HCEC 1CT (cell line): ENCODE results near the gene ASPHD1.
"Not testable (repeated sequence)": the region's sequence is repeated elsewhere in the genome, so short reads cannot be mapped to it uniquely, and the experiment has no call there.

Experiments used
- DNase-seq: peaks from one replicate; pipeline ENCODE4 v3.0.0-alpha.2; 2017

Gene ASPHD1

GRCh38 chr16:29908719-29909220, 8.5 kb downstream of the ASPHD1 start:
- no peak for DNase-seq

- peak; percentile 61 for DNase-seq
Observed at GRCh38 chr16:29909391-29909790, 9.1 kb downstream of the ASPHD1 start.

DNA sequence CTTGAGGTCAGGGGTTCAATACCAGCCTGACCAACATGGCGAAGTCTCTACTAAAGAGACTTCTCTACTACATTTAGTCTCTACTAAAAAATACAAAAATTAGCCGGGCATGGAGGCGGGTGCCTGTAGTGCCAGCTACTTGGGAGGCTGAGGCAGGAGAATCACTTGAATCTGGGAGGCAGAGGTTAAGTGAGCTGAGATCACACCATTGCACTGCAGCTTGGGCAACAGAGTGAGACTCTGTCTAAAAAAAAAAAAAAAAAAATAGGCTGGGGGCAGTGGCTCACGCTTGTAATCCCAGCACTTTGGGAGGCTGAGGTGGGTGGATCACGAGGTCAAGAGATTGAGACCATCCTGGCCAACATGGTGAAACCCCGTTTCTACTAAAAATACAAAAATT, 9.6 kb downstream of the ASPHD1 start:
- DNase-seq: not testable (repeated sequence)

DNA sequence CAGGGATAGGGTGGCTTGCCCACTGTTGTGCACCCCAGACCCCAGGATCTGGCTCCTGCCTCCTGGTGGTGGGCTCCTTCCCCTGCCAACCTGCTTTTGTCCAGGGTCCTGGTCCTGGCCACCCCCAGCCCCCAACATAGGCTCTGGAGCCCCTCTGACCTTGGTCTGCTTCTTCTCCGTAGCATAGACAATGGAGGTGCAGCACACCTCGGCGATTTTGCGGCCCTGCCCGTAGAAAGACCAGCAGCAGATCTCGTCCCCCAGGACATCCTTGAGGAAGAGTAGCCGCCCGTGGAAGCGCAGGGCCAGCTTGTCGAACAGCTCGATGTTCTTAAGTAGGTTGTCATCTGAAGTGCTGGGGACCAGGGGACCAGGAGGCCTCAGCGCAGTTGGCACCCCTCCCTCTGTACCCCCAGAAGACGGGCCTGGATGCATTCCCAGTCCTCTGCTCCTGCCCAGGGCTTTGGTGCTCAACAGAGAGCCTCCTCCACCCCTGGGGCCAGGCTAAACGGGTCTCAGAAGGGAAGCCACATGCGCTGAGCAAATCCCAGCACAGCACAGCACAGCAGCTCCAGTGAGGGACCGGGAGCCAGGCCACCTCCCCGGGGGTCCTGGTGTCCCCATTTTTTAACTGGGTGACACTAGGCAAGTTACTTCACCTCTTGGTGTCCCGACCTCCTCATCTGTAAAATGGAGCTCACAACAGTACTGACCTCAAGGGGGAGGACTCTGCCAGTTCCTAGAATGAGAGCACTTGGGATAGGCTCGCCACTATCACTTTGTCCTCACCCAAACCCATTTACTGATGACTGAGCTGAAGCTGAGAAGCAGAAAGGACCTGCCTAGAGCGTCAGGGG, 10.8 kb downstream of the ASPHD1 start:
- DNase-seq: no peak

DNA sequence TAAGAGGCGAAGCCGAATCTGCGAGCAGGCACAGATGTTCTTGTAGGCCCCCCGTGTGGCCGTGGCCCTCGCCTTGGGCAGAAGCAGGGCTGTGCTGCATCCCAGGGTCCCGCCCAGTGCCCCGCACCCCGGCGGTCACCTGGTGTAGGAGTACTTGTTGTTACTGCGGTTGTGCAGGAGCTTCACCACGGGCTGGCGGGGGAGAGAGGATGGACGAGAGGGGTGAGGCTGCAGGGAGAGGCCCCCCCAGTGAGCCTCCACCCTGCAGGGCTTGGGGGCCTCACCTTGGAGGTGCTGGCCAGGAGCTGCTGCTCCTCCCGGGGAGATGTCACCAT, 11.4 kb downstream of the ASPHD1 start:
- no peak for DNase-seq

- no peak for DNase-seq
Observed at GRCh38 chr16:29912087-29912486, 11.8 kb downstream of the ASPHD1 start.

DNA sequence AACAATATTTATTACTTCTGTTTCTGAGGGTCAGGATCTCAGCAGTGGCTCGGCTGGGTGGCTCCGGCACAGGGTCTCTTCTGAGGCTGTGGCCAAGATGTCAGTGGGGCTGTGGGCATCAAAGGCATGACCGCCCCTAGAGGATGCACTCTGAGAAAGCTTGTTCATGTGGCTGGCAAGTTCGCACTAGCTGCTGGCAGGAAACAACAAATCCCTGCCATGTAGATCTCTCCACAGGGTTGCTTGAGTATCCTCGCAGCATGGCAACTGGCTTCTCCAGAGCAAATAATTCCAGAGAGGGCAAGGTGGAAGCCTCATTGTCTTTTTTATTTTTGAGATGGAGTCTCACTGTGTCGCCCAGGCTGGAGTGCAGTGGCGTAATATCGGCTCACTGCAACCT, 13.2 kb downstream of the ASPHD1 start:
- DNase-seq: no peak

DNA sequence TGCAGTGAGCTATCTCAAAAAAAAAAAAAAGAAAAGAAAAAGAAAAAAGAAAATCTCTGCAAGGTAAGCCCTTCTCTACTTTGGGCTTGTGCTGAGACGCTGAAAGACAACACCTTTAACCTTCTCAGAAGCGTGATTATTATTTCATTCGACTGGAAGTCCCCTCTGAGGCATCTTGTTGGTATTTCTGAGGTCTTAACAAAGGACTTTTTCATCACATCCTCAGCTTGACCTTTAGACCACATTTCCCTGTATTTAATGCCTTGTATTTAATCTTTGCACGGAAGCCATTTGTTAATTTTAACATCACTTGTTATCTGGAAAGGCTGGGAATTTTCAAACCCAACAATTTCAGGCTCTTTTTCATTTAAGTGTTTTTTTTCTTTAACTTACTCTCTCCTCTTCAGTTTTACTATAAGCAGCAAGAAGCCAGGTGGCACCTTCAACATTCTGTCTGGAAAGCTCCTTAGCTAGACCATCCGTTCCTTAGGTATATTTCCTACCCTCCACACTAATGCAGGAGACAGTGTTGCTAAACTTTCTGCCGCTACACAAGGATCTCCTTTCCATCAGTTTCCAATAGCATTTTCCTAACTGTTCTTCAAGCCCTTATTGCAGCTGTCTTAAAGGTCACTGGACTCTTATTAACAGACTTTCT, 15.4 kb downstream of the ASPHD1 start:
- DNase-seq: peak; percentile 57

GRCh38 chr16:29916979-29917378, 16.7 kb downstream of the ASPHD1 start:
- no peak for DNase-seq

DNA sequence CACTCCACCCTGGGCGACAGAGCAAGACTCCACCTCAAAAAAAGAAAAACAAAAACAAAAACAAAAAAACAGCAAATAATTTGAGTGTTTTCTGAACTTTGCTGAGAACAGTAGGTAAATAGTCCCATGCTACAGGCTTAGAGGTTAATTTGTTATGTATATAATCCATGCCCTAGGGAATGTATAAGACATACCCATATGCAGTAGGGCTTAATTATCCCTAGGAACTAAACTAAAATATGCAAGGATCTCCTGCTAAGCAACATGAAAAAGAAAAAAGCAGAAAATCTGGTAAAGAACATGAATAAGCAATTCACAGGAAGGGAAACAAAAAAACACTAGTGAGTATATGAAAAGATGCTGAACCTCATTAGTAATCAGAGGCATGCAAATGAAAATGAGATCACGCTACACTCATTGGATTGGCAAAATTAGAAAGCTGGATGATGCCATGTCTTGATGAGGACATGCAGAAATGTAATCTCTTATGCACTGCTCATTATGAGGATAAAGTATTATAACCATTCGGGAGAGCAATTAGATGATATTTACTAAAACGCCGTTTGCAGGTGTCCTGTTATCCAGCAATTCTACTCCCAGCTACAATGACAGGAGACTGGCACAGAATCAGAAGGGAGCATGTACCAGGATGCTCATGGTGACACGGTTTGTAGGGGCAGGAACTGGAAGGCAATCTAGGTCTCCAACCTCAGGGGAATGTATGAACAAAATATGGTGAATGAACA, 20.2 kb downstream of the ASPHD1 start:
- no peak for DNase-seq

DNA sequence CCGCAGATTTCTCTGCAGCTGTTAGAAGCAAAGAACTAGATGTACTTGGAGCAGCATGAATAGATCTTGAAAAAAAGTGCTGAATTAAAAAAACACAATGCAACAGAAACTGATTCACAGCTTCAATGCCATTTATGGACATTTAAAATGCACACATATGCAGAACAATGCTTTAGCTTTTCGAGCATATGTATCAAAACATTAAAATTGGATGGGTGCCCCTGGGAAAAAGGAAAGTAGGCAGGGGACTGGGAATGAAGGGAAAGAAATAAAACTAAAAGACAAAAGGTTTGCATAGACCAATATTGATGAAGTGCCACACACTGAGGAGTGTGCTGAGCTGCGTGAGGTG, 20.7 kb downstream of the ASPHD1 start:
- DNase-seq: no peak

- no peak for DNase-seq
Observed at GRCh38 chr16:29922326-29922725, 22.0 kb downstream of the ASPHD1 start.

- no peak for DNase-seq
Observed at GRCh38 chr16:29922986-29923501, 22.8 kb downstream of the ASPHD1 start.

DNA sequence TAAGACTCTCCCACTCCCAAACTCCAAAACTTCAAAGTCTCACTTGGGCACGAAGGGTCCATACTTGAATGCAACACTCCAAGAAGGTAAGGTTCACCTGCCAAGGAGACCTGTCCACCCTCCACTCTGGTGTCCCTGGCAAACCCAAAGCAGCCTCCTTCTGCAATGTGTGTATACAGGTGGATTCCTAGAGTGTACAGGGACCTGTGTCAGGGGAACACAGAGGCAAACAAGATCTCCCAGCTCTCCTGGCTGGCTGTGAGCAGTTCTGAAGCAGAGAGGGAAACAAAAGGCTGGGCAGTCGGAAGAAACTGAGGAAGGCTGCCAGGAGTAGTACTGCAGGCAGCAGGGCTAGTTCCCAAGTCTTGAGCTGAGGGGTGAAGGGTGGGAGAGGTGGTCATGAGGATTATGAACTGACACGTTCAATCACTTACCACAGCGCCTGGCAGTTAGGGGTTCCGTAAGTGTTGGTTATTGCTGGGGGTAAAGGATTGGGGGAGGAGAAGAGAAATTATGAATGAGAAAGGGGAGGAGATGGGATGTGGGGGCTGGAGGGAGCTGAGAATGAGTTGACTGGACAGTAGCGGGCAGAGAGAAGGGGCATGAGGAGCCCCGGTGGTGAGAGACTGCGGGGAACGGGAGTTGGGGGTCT, 24.9 kb downstream of the ASPHD1 start:
- no peak for DNase-seq

- peak; percentile 79 for DNase-seq
Observed at GRCh38 chr16:29925781-29926710, 25.8 kb downstream of the ASPHD1 start, which contains the start of gene KCTD13. Gene KCTD13, minus strand, starts transcription at chr16:29926226. Its CDS starts 193 bp downstream, at chr16:29926033.

DNA sequence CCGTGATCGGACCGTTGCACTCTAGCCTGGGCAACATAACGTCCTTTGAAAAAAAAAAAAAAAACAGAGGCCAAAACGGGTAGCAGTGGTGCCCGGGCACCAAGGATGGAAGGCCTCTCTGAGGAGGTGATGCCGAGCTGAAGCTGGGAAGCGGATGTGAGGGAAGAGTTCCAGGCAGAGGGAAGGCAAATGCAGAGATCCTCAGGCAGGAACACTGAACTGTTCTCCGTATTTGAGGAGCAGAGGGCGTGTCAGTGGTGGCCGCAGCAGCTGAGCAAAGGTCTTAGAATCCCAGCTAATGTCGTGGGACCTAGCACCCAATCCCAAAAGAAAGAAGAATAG, 26.4 kb downstream of the ASPHD1 start:
- peak; percentile 26 for DNase-seq

- no peak for DNase-seq
Observed at GRCh38 chr16:29927070-29927905, 27.0 kb downstream of the ASPHD1 start.

DNA sequence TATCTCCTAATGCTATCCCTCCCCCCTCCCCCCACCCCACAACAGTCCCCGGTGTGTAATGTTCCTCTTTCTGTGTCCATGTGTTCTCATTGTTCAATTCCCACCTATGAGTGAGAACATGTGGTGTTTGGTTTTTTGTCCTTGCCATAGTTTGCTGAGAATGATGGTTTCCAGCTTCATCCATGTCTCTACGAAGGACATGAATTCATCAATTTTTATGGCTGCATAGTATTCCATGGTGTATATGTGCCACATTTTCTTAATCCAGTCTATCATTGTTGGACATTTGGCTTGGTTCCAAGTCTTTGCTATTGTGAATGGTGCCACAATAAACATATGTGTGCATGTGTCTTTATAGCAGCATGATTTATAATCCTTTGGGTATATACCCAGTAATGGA, 31.5 kb downstream of the ASPHD1 start:
- DNase-seq: not testable (repeated sequence)

GRCh38 chr16:29940656-29941055, 40.4 kb downstream of the ASPHD1 start:
- no peak for DNase-seq

- DNase-seq: peak; percentile 99
Observed at GRCh38 chr16:29943846-29944799, 43.8 kb downstream of the ASPHD1 start.
